GM21423 (cell line): ENCODE data around the gene BTN2A1.
"Not testable (repeated sequence)": the region's sequence is repeated elsewhere in the genome, so short reads cannot be mapped to it uniquely, and the experiment has no call there.

Experiments
- ATAC-seq: cut with Tn5 transposase; IDR thresholded peaks from one replicate; pipeline ENCODE4 v1.9.1; 2021; ENCODE audit warnings: mild to moderate bottlenecking, moderate library complexity; ENCODE audit not compliant: unreplicated experiment

BTN2A1 gene

GRCh38 chr6:26457806-26458688 is at the start of gene BTN2A1:
Gene BTN2A1, plus strand, starts transcription at chr6:26457955. Its CDS starts 682 bp downstream, at chr6:26458637.
- peak; percentile 96 for ATAC-seq

GRCh38 chr6:26408828-26409730 is 48.7 kb upstream of the BTN2A1 start:
- ATAC-seq, result no peak

- no peak for ATAC-seq
Observed at GRCh38 chr6:26411751-26412150, 46.0 kb upstream of the BTN2A1 start.

- no peak for ATAC-seq
Observed at GRCh38 chr6:26412228-26412627, 45.5 kb upstream of the BTN2A1 start.

- no peak for ATAC-seq
Observed at GRCh38 chr6:26412954-26413353, 44.8 kb upstream of the BTN2A1 start.

- ATAC-seq, result no peak
Observed at GRCh38 chr6:26414281-26414680, 43.5 kb upstream of the BTN2A1 start.

- ATAC-seq, result no peak
Observed at GRCh38 chr6:26415036-26415614, 42.6 kb upstream of the BTN2A1 start.

GRCh38 chr6:26415791-26416190 is 42.0 kb upstream of the BTN2A1 start:
- no peak for ATAC-seq

GRCh38 chr6:26416288-26416687 is 41.5 kb upstream of the BTN2A1 start:
- no peak for ATAC-seq

GRCh38 chr6:26418077-26418476 is 39.7 kb upstream of the BTN2A1 start:
- ATAC-seq, result not testable (repeated sequence)

- ATAC-seq, result not testable (repeated sequence)
Observed at GRCh38 chr6:26418795-26419194, 39.0 kb upstream of the BTN2A1 start.

- ATAC-seq, result no peak
Observed at GRCh38 chr6:26420688-26421171, 37.0 kb upstream of the BTN2A1 start.

- peak; percentile 94 for ATAC-seq
Observed at GRCh38 chr6:26421259-26422144, 36.3 kb upstream of the BTN2A1 start.

GRCh38 chr6:26422329-26422728 is 35.4 kb upstream of the BTN2A1 start:
- ATAC-seq, result no peak

GRCh38 chr6:26426691-26427450 is 30.9 kb upstream of the BTN2A1 start:
- ATAC-seq, result no peak

- ATAC-seq, result no peak
Observed at GRCh38 chr6:26427451-26427809, 30.3 kb upstream of the BTN2A1 start.

GRCh38 chr6:26428206-26428605 is 29.5 kb upstream of the BTN2A1 start:
- no peak for ATAC-seq

- no peak for ATAC-seq
Observed at GRCh38 chr6:26430787-26431186, 27.0 kb upstream of the BTN2A1 start.
